Keratinocyte (primary cell): Measurements from ENCODE around the gene ATXN7L3B. TPM values are rescaled to one million over a fixed set of nuclear protein-coding genes. Genes with fewer than 3 reads are reported as not detected.
A peak's percentile ranks its signal among the peaks of the same experiment; 100 is the strongest.

Experiments
- DNase-seq: peaks from one replicate; pipeline ENCODE4 v3.0.0-alpha.2; 2011; ENCODE audit warnings: low read depth, missing footprints, low spot score
- FAIRE-seq: peaks from 2 replicates; lab custom pipeline; 2011; peaks lifted over from hg19 to GRCh38; lab: Jason Lieb, UNC
- H2AFZ ChIP-seq: 2 replicates; pipeline ENCODE4 v1.6.0; 2012; ENCODE audit warnings: low read length, control low read depth, inconsistent platforms; ENCODE audit not compliant: control insufficient read depth
- H3K27ac ChIP-seq: 2 replicates; pipeline ENCODE4 v1.5.1; 2011; ENCODE audit warnings: low read length; ENCODE audit not compliant: control insufficient read depth, insufficient read depth
- H3K27me3 ChIP-seq: 3 replicates; pipeline ENCODE4 v1.6.0; 2011; ENCODE audit warnings: low read length; ENCODE audit not compliant: control insufficient read depth, insufficient read depth; ENCODE audit errors: extremely low read depth
- H3K36me3 ChIP-seq, 2 experiments: 2 replicates in 1 of 2; 3 replicates in 1 of 2; pipeline ENCODE4 v1.5.1; 2011; ENCODE audit warnings: low read length in 2 of 2, mild to moderate bottlenecking in 1 of 2; ENCODE audit not compliant: control insufficient read depth in 2 of 2, insufficient read depth in 2 of 2; ENCODE audit errors: extremely low read depth in 1 of 2
- H3K4me1 ChIP-seq: 3 replicates; pipeline ENCODE4 v1.5.1; 2011; ENCODE audit warnings: low read length; ENCODE audit not compliant: control insufficient read depth, insufficient read depth; ENCODE audit errors: extremely low read depth
- H3K4me2 ChIP-seq: 3 replicates; pipeline ENCODE4 v1.6.0; 2011; ENCODE audit warnings: low read depth, low read length; ENCODE audit not compliant: control insufficient read depth, insufficient read depth; ENCODE audit errors: extremely low read depth
- H3K4me3 ChIP-seq, 3 experiments: fragments of 200-600 bp in 1 of 3; sonication (generic) in 1 of 3; 2 replicates in 2 of 3; 3 replicates in 1 of 3; pipeline ENCODE4 v1.5.1; 2011 to 2016; ENCODE audit warnings: low read length in 3 of 3, mild to moderate bottlenecking in 3 of 3, control low read depth in 2 of 3, inconsistent platforms in 1 of 3, low read depth in 1 of 3, mixed read lengths in 1 of 3, mixed run types in 1 of 3, moderate library complexity in 1 of 3; ENCODE audit not compliant: control insufficient read depth in 2 of 3, insufficient read depth in 2 of 3; ENCODE audit errors: extremely low read depth in 1 of 3
- H3K79me2 ChIP-seq: 2 replicates; pipeline ENCODE4 v1.6.0; 2012; ENCODE audit warnings: low read length; ENCODE audit not compliant: control insufficient read depth, insufficient read depth
- H3K9ac ChIP-seq: 3 replicates; pipeline ENCODE4 v1.6.0; 2011; ENCODE audit warnings: low read length; ENCODE audit not compliant: control insufficient read depth, insufficient read depth; ENCODE audit errors: extremely low read depth
- H3K9me1 ChIP-seq: 3 replicates; pipeline ENCODE4 v1.6.0; 2011; ENCODE audit warnings: low read length; ENCODE audit not compliant: control insufficient read depth, insufficient read depth; ENCODE audit errors: extremely low read depth
- H3K9me3 ChIP-seq: 2 replicates; pipeline ENCODE4 v1.5.1; 2012; ENCODE audit warnings: low read depth, low read length; ENCODE audit not compliant: control insufficient read depth
- H4K20me1 ChIP-seq: 3 replicates; pipeline ENCODE4 v1.6.0; 2011; ENCODE audit warnings: low read length; ENCODE audit not compliant: control insufficient read depth, insufficient read depth; ENCODE audit errors: extremely low read depth
- EZH2 ChIP-seq: IDR thresholded peaks from one replicate; pipeline ENCODE4 v1.6.1; 2012; ENCODE audit warnings: inconsistent platforms, mild to moderate bottlenecking, low read length, moderate library complexity
- dilution Hi-C: fragments of 300-500 bp; cut with MboI; formaldehyde crosslinking; loops from one replicate; pipeline ENCODE4 v1.7.0; 2020; ENCODE audit warnings: low sequenced_read_pairs; ENCODE audit not compliant: extremely low pct_ligation_motif_present
- polyA plus RNA-seq, 5 experiments: library from polyadenylated mRNA; depleted of rRNA in 3 of 5; stranded (reverse) in 3 of 5; stranded (forward) in 1 of 5; unstranded in 1 of 5; fragments of >200 nt; gene quantifications; 1 replicate in 1 of 5; 2 replicates in 3 of 5; 3 replicates in 1 of 5; pipeline versions ENCODE4 v1.2.1 to v1.2.3, GENCODE V29; 2011 to 2012; ENCODE audit warnings: missing spikeins in 2 of 5, low read depth in 1 of 5, low replicate concordance in 1 of 5
- TF ChIP-seq, protein P1 (sequence below), 3 experiments: IDR thresholded peaks in 1 of 3; conservative IDR thresholded peaks in 1 of 3; optimal IDR thresholded peaks in 1 of 3; 2 replicates in 2 of 3; 3 replicates in 1 of 3; pipeline versions ENCODE3 to v1.5.1; 2011; ENCODE audit warnings: low read length in 3 of 3, mild to moderate bottlenecking in 3 of 3, moderate library complexity in 2 of 3, control low read depth in 1 of 3, inconsistent platforms in 1 of 3; ENCODE audit not compliant: insufficient read depth in 2 of 3; ENCODE audit errors: extremely low read depth in 1 of 3

Gene ATXN7L3B
- polyA plus RNA-seq, 1 donor (not counting 4 experiments of a cell fraction or from before 2014, with no cell fraction given): 16.0 TPM

DNA sequence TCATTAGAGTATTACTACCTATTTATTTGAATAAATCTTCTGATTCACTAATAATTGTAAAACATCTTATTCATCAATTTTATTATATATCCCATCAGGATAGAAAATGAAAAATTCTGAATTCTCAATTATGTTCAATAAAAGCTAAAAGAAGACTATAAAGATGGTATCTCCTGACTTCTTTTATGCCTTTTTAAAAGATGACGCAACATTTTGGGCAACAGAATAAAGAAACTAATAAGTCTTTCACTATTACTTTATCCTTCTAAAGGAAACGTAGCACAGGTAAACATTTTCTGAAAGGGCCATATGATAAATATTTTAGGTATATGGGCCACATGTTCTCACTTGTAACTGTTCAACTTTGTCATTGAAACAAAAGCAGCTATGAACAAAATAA is 10.1 kb upstream of the ATXN7L3B start:
- DNase-seq: no peak

DNA sequence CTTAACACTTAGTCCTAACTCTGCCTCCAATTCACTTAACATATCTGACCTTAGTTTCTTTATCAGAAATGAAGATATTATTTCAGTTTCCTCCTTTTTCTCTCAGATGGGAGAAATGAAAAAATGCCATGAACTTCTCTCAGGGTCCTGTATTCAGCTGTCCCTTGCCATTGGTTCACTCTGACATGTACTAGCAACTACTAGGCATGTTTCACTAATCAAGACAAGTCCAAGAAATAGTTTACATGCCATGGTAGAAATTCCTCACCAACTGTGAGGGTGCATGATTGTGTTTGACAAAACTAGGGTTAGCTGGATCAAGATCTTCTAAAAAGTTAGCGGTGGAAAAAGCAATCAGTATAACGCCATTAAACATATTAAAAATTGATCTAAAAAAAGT is 7.0 kb upstream of the ATXN7L3B start:
- TF ChIP-seq, protein P1, sequence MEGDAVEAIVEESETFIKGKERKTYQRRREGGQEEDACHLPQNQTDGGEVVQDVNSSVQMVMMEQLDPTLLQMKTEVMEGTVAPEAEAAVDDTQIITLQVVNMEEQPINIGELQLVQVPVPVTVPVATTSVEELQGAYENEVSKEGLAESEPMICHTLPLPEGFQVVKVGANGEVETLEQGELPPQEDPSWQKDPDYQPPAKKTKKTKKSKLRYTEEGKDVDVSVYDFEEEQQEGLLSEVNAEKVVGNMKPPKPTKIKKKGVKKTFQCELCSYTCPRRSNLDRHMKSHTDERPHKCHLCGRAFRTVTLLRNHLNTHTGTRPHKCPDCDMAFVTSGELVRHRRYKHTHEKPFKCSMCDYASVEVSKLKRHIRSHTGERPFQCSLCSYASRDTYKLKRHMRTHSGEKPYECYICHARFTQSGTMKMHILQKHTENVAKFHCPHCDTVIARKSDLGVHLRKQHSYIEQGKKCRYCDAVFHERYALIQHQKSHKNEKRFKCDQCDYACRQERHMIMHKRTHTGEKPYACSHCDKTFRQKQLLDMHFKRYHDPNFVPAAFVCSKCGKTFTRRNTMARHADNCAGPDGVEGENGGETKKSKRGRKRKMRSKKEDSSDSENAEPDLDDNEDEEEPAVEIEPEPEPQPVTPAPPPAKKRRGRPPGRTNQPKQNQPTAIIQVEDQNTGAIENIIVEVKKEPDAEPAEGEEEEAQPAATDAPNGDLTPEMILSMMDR (optimal IDR thresholded peaks at IDR 0.05 in 1 of 3, IDR thresholded peaks at IDR 0.05 in 1 of 3, conservative IDR thresholded peaks at IDR 0.05 in 1 of 3; ENCODE audit: extremely low read depth in 1 of 3, insufficient read depth in 2 of 3, low read length in 3 of 3): no peak
- no peak for TF ChIP-seq EZH2
- no peaks in the 10 kb centered on the region for H3K79me2 ChIP-seq
- FAIRE-seq: peak; percentile 79
- no peak overlapping the region for H3K27ac ChIP-seq
- peak overlapping the region; percentile 64 for H2AFZ ChIP-seq
- no peak overlapping the region for H3K4me3 ChIP-seq
- H3K9me1 ChIP-seq: no peaks in the 10 kb centered on the region
- H3K36me3 ChIP-seq: no peaks in the 10 kb centered on the region
- no peak overlapping the region for H3K9ac ChIP-seq
- no peak for DNase-seq
- H3K27me3 ChIP-seq: no peaks in the 10 kb centered on the region
- H3K4me1 ChIP-seq: peaks cover 3% of the 10 kb centered on the region
- no peak overlapping the region for H3K4me2 ChIP-seq
- H4K20me1 ChIP-seq: no peaks in the 10 kb centered on the region
- dilution Hi-C loops: no loop called here
- no peaks in the 10 kb centered on the region for H3K9me3 ChIP-seq

More for the DNA sequence above, 10.1 kb upstream of the ATXN7L3B start:
- no peaks in the 10 kb centered on the region for H4K20me1 ChIP-seq
- FAIRE-seq: no peak
- dilution Hi-C loops: no loop called here
- no peaks in the 10 kb centered on the region for H3K9me3 ChIP-seq
- no peak overlapping the region for H3K27ac ChIP-seq
- TF ChIP-seq, protein P1 (optimal IDR thresholded peaks at IDR 0.05 in 1 of 3, IDR thresholded peaks at IDR 0.05 in 1 of 3, conservative IDR thresholded peaks at IDR 0.05 in 1 of 3; ENCODE audit: extremely low read depth in 1 of 3, insufficient read depth in 2 of 3, low read length in 3 of 3): no peak
- no peak for TF ChIP-seq EZH2
- H3K27me3 ChIP-seq: no peaks in the 10 kb centered on the region
- no peaks in the 10 kb centered on the region for H3K9me1 ChIP-seq
- peaks cover 3% of the 10 kb centered on the region for H3K4me1 ChIP-seq
- H2AFZ ChIP-seq: no peak overlapping the region
- H3K79me2 ChIP-seq: no peaks in the 10 kb centered on the region
- H3K4me3 ChIP-seq: no peak overlapping the region
- no peaks in the 10 kb centered on the region for H3K36me3 ChIP-seq
- no peak overlapping the region for H3K4me2 ChIP-seq
- no peak overlapping the region for H3K9ac ChIP-seq
